Muscle layer of duodenum (tissue), 2 donors: ENCODE measurements around the gene LENEP.
A peak's percentile ranks its signal among the peaks of the same experiment; 100 is the strongest.

ENCODE experiments used
- H3K27ac ChIP-seq: one replicate; pipeline ENCODE4 v1.7.0; 2013; ENCODE audit warnings: mild to moderate bottlenecking, low read length
- H3K27me3 ChIP-seq: one replicate; pipeline ENCODE4 v1.7.0; 2013; ENCODE audit warnings: low read depth, mild to moderate bottlenecking, control low read depth, low read length
- H3K36me3 ChIP-seq, 2 donors: one replicate each; pipeline ENCODE4 v1.7.0; 2013; ENCODE audit warnings: low read length in 2 of 2, control low read depth in 1 of 2, mild to moderate bottlenecking in 1 of 2; ENCODE audit not compliant: insufficient read depth in 2 of 2, control insufficient read depth in 1 of 2
- H3K4me1 ChIP-seq, 2 donors: one replicate each; pipeline ENCODE4 v1.7.0; 2013; ENCODE audit warnings: low read length in 2 of 2, mild to moderate bottlenecking in 2 of 2, control low read depth in 1 of 2, moderate library complexity in 1 of 2; ENCODE audit not compliant: insufficient read depth in 2 of 2, control insufficient read depth in 1 of 2
- H3K4me3 ChIP-seq, 2 donors: one replicate each; pipeline ENCODE4 v1.7.0; 2013; ENCODE audit warnings: low read length in 2 of 2, low read depth in 1 of 2, mild to moderate bottlenecking in 1 of 2
- H3K9me3 ChIP-seq, 2 donors: one replicate each; pipeline ENCODE4 v1.7.0; 2013; ENCODE audit warnings: low read length in 2 of 2, control low read depth in 1 of 2, mild to moderate bottlenecking in 1 of 2; ENCODE audit not compliant: control insufficient read depth in 1 of 2
- donor health status: healthy.

The LENEP gene

GRCh38 chr1:155038602-155039307, 45.4 kb downstream of the LENEP start:
- H3K4me3 ChIP-seq = no peak overlapping the region
- H3K27me3 ChIP-seq = no peaks in the 10 kb centered on the region
- H3K9me3 ChIP-seq = no peaks in the 10 kb centered on the region
- H3K36me3 ChIP-seq = no peaks in the 10 kb centered on the region
- peaks cover 0 to 8% of the 10 kb centered on the region in 2 donors for H3K4me1 ChIP-seq
- H3K27ac ChIP-seq = no peak overlapping the region

GRCh38 chr1:155039308-155039669, 45.9 kb downstream of the LENEP start:
- Histone ChIP-seq H3K27me3 (no peaks in the 10 kb centered on the region), H3K4me3 (no peak overlapping the region), H3K27ac (no peak overlapping the region), H3K4me1 (peaks cover 0 to 8% of the 10 kb centered on the region in 2 donors), H3K36me3 (no peaks in the 10 kb centered on the region), H3K9me3 (no peaks in the 10 kb centered on the region)

- peaks cover 4 to 8% of the 10 kb centered on the region in 2 donors for H3K4me1 ChIP-seq
- H3K27me3 ChIP-seq = no peaks in the 10 kb centered on the region
- H3K4me3 ChIP-seq = no peak overlapping the region
- no peak overlapping the region for H3K27ac ChIP-seq
- H3K36me3 ChIP-seq = no peaks in the 10 kb centered on the region
- H3K9me3 ChIP-seq = no peaks in the 10 kb centered on the region
Measured at GRCh38 chr1:155040358-155041093, 47.1 kb downstream of the LENEP start.

- peak overlapping the region; percentile 82 for H3K27ac ChIP-seq
- H3K4me1 ChIP-seq = peaks cover 4 to 7% of the 10 kb centered on the region in 2 donors
- no peak overlapping the region for H3K4me3 ChIP-seq
Measured at GRCh38 chr1:155042789-155043188, 49.4 kb downstream of the LENEP start.

GRCh38 chr1:155043301-155043702, 49.9 kb downstream of the LENEP start:
- Histone ChIP-seq H3K9me3 (no peaks in the 10 kb centered on the region), H3K36me3 (no peaks in the 10 kb centered on the region), H3K27me3 (no peaks in the 10 kb centered on the region), H3K4me1 (peaks cover 2 to 4% of the 10 kb centered on the region in 2 donors), H3K27ac (peak overlapping the region; percentile 82), H3K4me3 (no peak overlapping the region)

More at GRCh38 chr1:155042789-155043188, 49.4 kb downstream of the LENEP start:
- Histone ChIP-seq H3K27me3 (no peaks in the 10 kb centered on the region), H3K36me3 (no peaks in the 10 kb centered on the region), H3K9me3 (no peaks in the 10 kb centered on the region)

- Histone ChIP-seq H3K36me3 (no peaks in the 10 kb centered on the region), H3K9me3 (no peaks in the 10 kb centered on the region), H3K27me3 (no peaks in the 10 kb centered on the region), H3K4me3 (no peak overlapping the region), H3K27ac (peak overlapping the region; percentile 82), H3K4me1 (peaks cover 0 to 4% of the 10 kb centered on the region in 2 donors)
Measured at GRCh38 chr1:155043793-155044192, 50.4 kb downstream of the LENEP start.
